Measurements from ENCODE around the gene DUSP3.

- no peak for TF ChIP-seq POLR2AphosphoS5 (IDR thresholded peaks at IDR 0.05; ENCODE audit: low read depth, low read length)
- no peak for TF ChIP-seq REST (IDR thresholded peaks at IDR 0.05; ENCODE audit: insufficient read depth in 1 of 2, low read depth in 2 of 2, low read length in 2 of 2)
- no peak for TF ChIP-seq TAF1 (IDR thresholded peaks at IDR 0.05; ENCODE audit: borderline replicate concordance, insufficient read depth, low read length)
- no peak for TF ChIP-seq SIN3A (IDR thresholded peaks at IDR 0.05; ENCODE audit: borderline replicate concordance, insufficient read depth, low read length)
These were observed 35.2 kb upstream of the DUSP3 start for GRCh38 chr17:43814026-43814425.

Measured in PFSK-1 (cell line).